ENCODE measurements around the gene AQP5. TPM values are rescaled to one million over a fixed set of nuclear protein-coding genes. Genes with fewer than 3 reads are reported as not detected.

AQP5 gene
- total RNA-seq (2021; fragmentation: NEBNext Ultra II Directional; extraction: Animal tissue kit (Norgen Biotek cat#: 25700)) (1.7 and 2.5 TPM in 2 replicates), polyA plus RNA-seq (2011; rRNA removed) (3.2 and 5.2 TPM in 2 replicates), polyA minus RNA-seq (2011; rRNA and poly(A)+ RNA removed) (0.73 and 1.1 TPM in 2 replicates)
- 3.7 TPM for polyA plus RNA-seq (2011; cell fraction: cytosol; rRNA removed)
- polyA plus RNA-seq (2011; cell fraction: nucleus; rRNA removed), result 5.9 TPM
- 2.4 to 4.0 TPM (median 3.0 TPM) in 4 replicates for polyA plus RNA-seq (2012, experiment 1 of 2)
- 3.2 TPM for polyA plus RNA-seq (2012, experiment 2 of 2)
- polyA plus RNA-seq (2013, experiment 1 of 2), result 2.8 TPM
- 2.8 TPM for polyA plus RNA-seq (2013, experiment 2 of 2)
- 3.1 TPM for polyA minus RNA-seq (2011; cell fraction: cytosol; rRNA and poly(A)+ RNA removed)
- 1.3 TPM for polyA minus RNA-seq (2011; cell fraction: nucleus; rRNA and poly(A)+ RNA removed)
- long read RNA-seq, experiment 1, partial matches to known transcripts, result 0 of 3 reads
- long read RNA-seq, experiment 1, other reads (novel, unspliced or antisense), result 2 of 3 reads
- long read RNA-seq, experiment 2, result 0 reads

DNA sequence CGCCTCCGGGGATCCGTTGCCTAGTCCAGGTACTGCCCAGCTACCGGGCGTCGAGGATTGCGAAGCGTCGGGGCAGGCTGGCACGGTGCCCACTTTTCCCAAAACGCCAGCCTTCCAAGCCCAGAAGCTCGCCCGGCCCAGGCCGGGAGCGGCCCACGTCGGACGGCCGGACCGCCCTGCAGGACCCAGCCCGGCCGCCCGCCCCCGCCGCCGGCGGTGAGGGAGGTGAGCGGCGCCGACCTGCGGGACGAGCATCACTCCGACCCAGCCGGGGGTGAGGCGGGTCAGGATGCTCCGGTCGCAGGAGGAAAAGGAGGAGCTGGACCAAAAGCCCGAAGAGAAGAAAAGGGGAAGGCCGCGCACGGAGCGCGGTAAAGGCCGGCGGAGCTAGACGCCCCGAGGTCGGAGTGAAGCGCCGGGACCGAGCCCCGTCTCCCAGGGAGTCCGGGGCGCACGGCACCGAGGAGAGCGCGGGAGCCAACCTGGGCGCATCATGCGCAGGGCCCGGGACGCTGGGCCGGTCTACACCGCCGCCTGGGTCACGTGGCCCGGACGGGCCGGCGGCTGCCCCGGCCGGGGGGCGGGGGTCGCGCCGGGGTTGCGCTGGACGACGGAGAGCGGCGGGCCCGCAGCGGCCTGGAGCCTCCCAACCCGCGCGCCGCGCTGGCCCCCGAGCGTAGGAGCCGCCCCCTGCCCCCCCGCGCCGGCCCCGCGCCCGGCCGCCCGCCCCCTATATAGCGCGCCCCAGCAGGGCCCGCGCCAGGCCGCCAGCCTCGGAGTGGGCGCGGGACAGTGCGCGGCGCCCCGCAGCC lies at the start of gene AQP5:
TSS of gene AQP5 (plus strand) at position 762 of the 812 bp plus-strand sequence. CDS start 146 bp downstream, outside the sequence.
- POLR2A ChIA-PET (ENCODE audit: partially characterized antibody), result interaction anchor here (0.5 to 1.2 kb wide), 5 partner anchors 15 to 173 kb away, joined by 3 to 4 read pairs (median 3); no protein-coding TSS in a partner anchor
- Histone ChIP-seq H4K91ac (replicated peaks; ENCODE audit: insufficient read length, low read length) (peak within 1 kb of the TSS; percentile 28), H3K4ac (replicated peaks; ENCODE audit: insufficient read length, low read depth, low read length) (no peak within 1 kb of the TSS), H3K79me2 (ENCODE audit: control insufficient read depth in 1 of 2, insufficient read depth in 2 of 2, low read length in 2 of 2) (no peaks in the 10 kb centered on the region), H4K5ac (ENCODE audit: insufficient read length, low read depth, low read length) (no peak within 1 kb of the TSS), H4K8ac (ENCODE audit: extremely low read depth, insufficient read depth, low read length) (peak within 1 kb of the TSS; percentile 69; the same call in 1 of the 2 replicates), H3K56ac (replicated peaks; ENCODE audit: insufficient read length, low read depth, low read length) (no peak within 1 kb of the TSS), H3K36me3 (ENCODE audit: control insufficient read depth in 2 of 4, insufficient read depth in 4 of 4, low read length in 3 of 4) (no peaks in the 10 kb centered on the region), H3K9me3 (ENCODE audit: insufficient read depth in 2 of 2, low read depth in 1 of 2, low read length in 1 of 2) (no peaks in the 10 kb centered on the region), H3K18ac (ENCODE audit: extremely low read depth, low read length) (peak within 1 kb of the TSS; percentile 60), H3K27ac (ENCODE audit: low read depth, low read length) (no peak within 1 kb of the TSS), H3K23me2 (ENCODE audit: low read depth, low read length) (peaks cover 6% of the 10 kb centered on the region; the same call in 1 of the 2 replicates), H2BK20ac (ENCODE audit: low read length) (no peak within 1 kb of the TSS), H2BK5ac (ENCODE audit: low read depth, low read length) (no peak within 1 kb of the TSS; the same call in 1 of the 2 replicates), H2BK12ac (ENCODE audit: low read depth, low read length) (peak within 1 kb of the TSS; percentile 50; the same call in 1 of the 2 replicates), H4K20me1 (replicated peaks in 1 of 2; ENCODE audit: control insufficient read depth in 1 of 2, insufficient read depth in 2 of 2, low read length in 2 of 2) (no peaks in the 10 kb centered on the region), H2BK15ac (ENCODE audit: low read length) (peak within 1 kb of the TSS; percentile 61; the same call in 1 of the 2 replicates), H2BK120ac (replicated peaks; ENCODE audit: low read depth, low read length) (no peak within 1 kb of the TSS), H3K9ac (replicated peaks in 1 of 4; ENCODE audit: extremely low read depth in 1 of 4, low read depth in 3 of 4, low read length in 3 of 4) (no peak within 1 kb of the TSS), H3K23ac (ENCODE audit: insufficient read length) (no peak within 1 kb of the TSS), H2AK5ac (ENCODE audit: low read depth, low read length) (peak within 1 kb of the TSS; percentile 67; the same call in 1 of the 2 replicates), H3K4me1 (replicated peaks in 1 of 4; ENCODE audit: control insufficient read depth in 3 of 4, insufficient read depth in 4 of 4, low read length in 3 of 4) (peaks cover 4 to 20% (median 12%) of the 10 kb centered on the region in 4 experiments), H2AFZ (ENCODE audit: low read length) (no peak within 1 kb of the TSS; the same call in 1 of the 2 replicates), H3K27me3 (replicated peaks in 1 of 4; ENCODE audit: control insufficient read depth in 3 of 4, extremely low read depth in 1 of 4, insufficient read depth in 3 of 4, low read length in 3 of 4) (peaks cover 12 to 54% (median 43%) of the 10 kb centered on the region in 4 experiments), H3K79me1 (ENCODE audit: low read depth, low read length) (no peaks in the 10 kb centered on the region), H3K14ac (ENCODE audit: insufficient read length) (no peak within 1 kb of the TSS), H3K4me3 (ENCODE audit: extremely low read depth in 1 of 4, insufficient read depth in 2 of 4, low read depth in 3 of 4, low read length in 4 of 4) (peak within 1 kb of the TSS; percentile 27 to 59 (median 34)), H3K4me2 (ENCODE audit: insufficient read depth in 1 of 2, low read depth in 2 of 2, low read length in 2 of 2) (peak within 1 kb of the TSS; percentile 46 to 82)
- CTCF ChIA-PET (ENCODE audit: partially characterized antibody), result interaction anchor here (0.6 to 16.9 kb wide), 6 partner anchors 15 to 124 kb away, joined by 3 to 295 read pairs (median 14); partner anchors contain the start of gene SMARCD1
- WGBS, 2 experiments (ENCODE audit: extremely low coverage in 1 of 2, insufficient coverage in 1 of 2, insufficient read length in 1 of 2, insufficient replicate concordance in 2 of 2, low coverage in 1 of 2, low lambda C conversion rate in 2 of 2, missing lambda C conversion rate in 1 of 2), result 6% methylated on average over 26 of the region's 111 CpGs; no CpG with 5 or more reads in 1 of the 2 experiments
- peak in 1 of 2 experiments; percentile 73 for DNase-seq (ENCODE audit: low read depth in 1 of 2, low spot score in 2 of 2)
- FAIRE-seq, result no peak
- TF ChIP-seq BCL11A (IDR thresholded peaks at IDR 0.05; ENCODE audit: low read depth in 2 of 2, low read length in 2 of 2), result no peak

All from H1 (cell line).